ENCODE results near the gene CSF2.

- TF ChIP-seq EZH2 (IDR thresholded peaks at IDR 0.05; ENCODE audit: borderline replicate concordance, insufficient read depth, low read depth, low read length, poor library complexity, severe bottlenecking) (no peak), CTCF (IDR thresholded peaks at IDR 0.05) (no peak)
Observed at GRCh38 chr5:132059043-132059695, 14.4 kb upstream of the CSF2 start.

Data from B cell (primary cell).